Measurements from ENCODE around the gene TREM1. TPM values are rescaled to one million over a fixed set of nuclear protein-coding genes. Genes with fewer than 3 reads are reported as not detected.

Gene TREM1
- total RNA-seq, 1 donor = 0.36 TPM

DNA sequence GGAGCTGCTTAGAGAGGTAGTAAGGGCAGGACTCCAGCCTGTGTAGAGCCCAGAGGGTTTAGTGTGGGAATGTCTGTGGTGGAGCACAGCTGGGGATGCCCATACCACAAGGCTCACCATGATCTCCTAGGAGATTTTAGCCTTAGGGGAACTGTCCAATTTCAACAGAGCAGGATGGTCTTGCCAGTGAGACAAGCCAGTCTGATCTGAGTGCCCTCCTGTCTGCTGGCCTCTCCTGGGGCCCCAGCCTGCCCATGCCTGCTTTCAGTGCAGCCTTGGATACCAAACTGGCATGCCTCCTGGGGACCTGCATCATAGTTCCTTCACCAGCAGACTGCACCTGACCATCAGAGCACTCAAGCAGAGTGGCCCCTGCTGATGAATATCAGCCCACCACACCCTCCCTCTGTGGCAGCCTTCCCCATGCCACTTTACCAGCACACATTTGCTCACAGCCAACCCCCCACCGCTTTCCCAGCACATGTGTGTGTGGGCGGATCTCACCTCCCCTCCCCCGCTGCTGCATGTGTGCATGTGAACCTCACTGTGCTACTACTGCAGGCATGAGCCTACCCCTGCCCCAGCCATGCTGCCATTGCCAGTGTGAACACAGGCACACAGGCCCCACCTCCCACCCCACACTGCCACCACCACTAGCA lies 7.9 kb upstream of the TREM1 start:
- no peak for DNase-seq (ENCODE audit: low read depth)
- TF ChIP-seq, protein P1, sequence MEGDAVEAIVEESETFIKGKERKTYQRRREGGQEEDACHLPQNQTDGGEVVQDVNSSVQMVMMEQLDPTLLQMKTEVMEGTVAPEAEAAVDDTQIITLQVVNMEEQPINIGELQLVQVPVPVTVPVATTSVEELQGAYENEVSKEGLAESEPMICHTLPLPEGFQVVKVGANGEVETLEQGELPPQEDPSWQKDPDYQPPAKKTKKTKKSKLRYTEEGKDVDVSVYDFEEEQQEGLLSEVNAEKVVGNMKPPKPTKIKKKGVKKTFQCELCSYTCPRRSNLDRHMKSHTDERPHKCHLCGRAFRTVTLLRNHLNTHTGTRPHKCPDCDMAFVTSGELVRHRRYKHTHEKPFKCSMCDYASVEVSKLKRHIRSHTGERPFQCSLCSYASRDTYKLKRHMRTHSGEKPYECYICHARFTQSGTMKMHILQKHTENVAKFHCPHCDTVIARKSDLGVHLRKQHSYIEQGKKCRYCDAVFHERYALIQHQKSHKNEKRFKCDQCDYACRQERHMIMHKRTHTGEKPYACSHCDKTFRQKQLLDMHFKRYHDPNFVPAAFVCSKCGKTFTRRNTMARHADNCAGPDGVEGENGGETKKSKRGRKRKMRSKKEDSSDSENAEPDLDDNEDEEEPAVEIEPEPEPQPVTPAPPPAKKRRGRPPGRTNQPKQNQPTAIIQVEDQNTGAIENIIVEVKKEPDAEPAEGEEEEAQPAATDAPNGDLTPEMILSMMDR (IDR thresholded peaks at IDR 0.05; ENCODE audit: insufficient read depth, low read length) = no peak
- no peak overlapping the region for H3K4me3 ChIP-seq (ENCODE audit: low read depth, low read length)

DNA sequence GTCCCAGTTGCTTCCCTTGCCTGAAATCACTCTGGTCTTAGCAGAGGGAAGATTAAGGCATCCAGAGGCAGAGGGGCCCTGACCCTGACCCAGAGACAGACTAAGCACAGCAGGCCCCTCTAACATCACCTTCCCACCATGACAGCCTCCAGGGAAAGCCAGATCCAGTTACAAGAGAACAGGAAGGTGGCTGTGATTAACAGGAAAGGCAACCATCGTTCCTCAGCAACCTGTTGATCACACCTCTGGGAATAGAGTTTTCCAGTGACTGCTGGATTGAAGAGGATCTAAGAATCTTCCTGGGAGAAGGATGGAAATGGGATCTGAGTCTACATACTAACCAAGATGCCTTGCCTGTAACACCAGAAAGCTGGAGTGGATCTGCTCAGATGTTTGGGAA lies 5.2 kb upstream of the TREM1 start:
- TF ChIP-seq, protein P1 (IDR thresholded peaks at IDR 0.05; ENCODE audit: insufficient read depth, low read length) = no peak
- H3K4me3 ChIP-seq (ENCODE audit: low read depth, low read length) = no peak overlapping the region
- DNase-seq (ENCODE audit: low read depth) = no peak

- no peak overlapping the region for H3K4me3 ChIP-seq (ENCODE audit: low read depth, low read length)
- TF ChIP-seq, protein P1 (IDR thresholded peaks at IDR 0.05; ENCODE audit: insufficient read depth, low read length) = no peak
- DNase-seq (ENCODE audit: low read depth) = no peak
Observed at GRCh38 chr6:41289815-41290214, 3.3 kb upstream of the TREM1 start.

DNA sequence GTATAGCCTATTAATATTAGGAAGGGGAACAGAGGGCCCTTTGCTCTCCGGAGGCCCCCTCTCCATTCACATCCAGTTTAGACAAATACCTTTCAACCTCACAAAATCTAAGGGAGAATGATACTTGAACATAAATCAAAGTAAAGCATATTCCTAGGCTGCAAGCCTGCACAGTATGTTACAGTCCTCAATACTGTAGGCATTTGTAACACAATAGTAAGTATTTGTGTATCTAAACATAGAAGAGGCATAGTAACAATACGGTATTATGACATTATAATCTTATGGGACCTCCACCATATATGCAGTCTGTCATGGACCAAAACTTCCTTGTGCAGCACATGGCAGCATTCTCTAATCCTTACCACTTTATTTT lies 2.3 kb upstream of the TREM1 start:
- no peak overlapping the region for H3K4me3 ChIP-seq (ENCODE audit: low read depth, low read length)
- no peak for DNase-seq (ENCODE audit: low read depth)
- TF ChIP-seq, protein P1 (IDR thresholded peaks at IDR 0.05; ENCODE audit: insufficient read depth, low read length) = no peak

DNA sequence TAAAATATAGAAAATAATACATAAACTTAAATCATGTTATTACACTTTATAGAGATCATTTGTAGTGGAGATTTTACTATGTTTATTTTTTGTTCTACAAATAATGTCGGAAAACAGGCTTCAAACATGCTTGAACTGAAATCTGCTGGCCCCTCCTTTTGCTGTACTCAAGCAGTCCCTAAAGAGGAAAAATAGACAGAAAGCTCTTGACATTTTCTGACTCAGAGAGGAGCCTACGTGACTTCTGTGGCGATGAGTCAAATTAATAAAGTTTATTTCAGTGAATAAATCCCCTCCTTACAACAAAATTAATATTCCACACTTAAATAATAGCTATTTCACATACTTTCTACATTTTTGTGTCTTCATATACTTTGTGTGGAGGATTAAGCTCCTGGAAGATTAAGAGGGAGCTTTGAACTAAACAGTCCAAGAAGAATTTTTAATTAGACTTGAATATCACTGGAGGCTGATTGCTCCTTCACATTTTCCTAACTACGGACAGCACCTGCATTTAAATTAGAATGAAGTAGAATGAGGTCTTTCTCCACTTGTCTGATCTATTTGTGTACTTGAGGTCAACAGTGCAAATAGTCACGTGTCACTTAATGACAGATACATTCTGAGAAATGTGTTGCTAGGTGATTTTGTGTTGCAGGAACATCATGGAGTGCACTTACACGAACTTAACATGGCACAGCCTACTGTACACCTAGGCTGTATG lies 1.7 kb upstream of the TREM1 start:
- no peak overlapping the region for H3K4me3 ChIP-seq (ENCODE audit: low read depth, low read length)
- TF ChIP-seq, protein P1 (IDR thresholded peaks at IDR 0.05; ENCODE audit: insufficient read depth, low read length) = no peak
- no peak for DNase-seq (ENCODE audit: low read depth)

DNA sequence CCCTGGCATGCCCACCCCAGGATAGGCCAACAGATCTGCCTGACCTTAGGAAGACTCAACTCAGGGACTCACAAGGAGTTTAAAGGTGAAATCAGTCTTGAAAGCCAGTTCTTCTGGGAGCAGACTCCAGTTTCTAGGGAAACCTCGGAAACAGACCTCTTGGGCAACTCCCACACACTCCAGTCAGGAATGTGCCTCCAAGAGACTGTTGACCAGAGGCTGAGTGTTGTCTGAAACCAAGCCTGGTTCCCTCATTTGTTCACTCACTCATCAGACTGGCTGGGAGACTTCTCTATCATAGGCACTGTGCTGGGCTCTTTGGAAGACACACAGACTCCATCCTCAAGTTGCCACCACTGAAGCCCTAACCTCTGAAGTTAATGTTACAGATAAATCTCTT lies 1.8 kb downstream of the TREM1 start:
- no peak overlapping the region for H3K4me3 ChIP-seq (ENCODE audit: low read depth, low read length)
- DNase-seq (ENCODE audit: low read depth) = peak; percentile 13
- TF ChIP-seq, protein P1 (IDR thresholded peaks at IDR 0.05; ENCODE audit: insufficient read depth, low read length) = no peak

Data from fibroblast of the aortic adventitia (primary cell).